ENCODE measurements around the gene LRRC71. TPM values are rescaled to one million over a fixed set of nuclear protein-coding genes. Genes with fewer than 3 reads are reported as not detected.

LRRC71 gene
- total and polyA plus RNA-seq, 2 of the 8 experiments (the other 6 are each of a cell fraction or from before 2014, with no cell fraction given): 0.05 TPM; not detected in 1

- Histone ChIP-seq H3K14ac (ENCODE audit: insufficient read length) (no peak overlapping the region), H4K20me1 (replicated peaks in 1 of 2; ENCODE audit: control insufficient read depth in 1 of 2, insufficient read depth in 2 of 2, low read length in 2 of 2) (no peaks in the 10 kb centered on the region), H2BK20ac (ENCODE audit: low read length) (no peak overlapping the region), H2BK15ac (ENCODE audit: low read length) (no peak overlapping the region), H2BK120ac (replicated peaks; ENCODE audit: low read depth, low read length) (no peak overlapping the region), H2AK5ac (ENCODE audit: low read depth, low read length) (no peak overlapping the region), H3K23me2 (ENCODE audit: low read depth, low read length) (peaks cover 2% of the 10 kb centered on the region; the same call in 1 of the 2 replicates), H4K91ac (replicated peaks; ENCODE audit: insufficient read length, low read length) (no peak overlapping the region), H2BK5ac (ENCODE audit: low read depth, low read length) (no peak overlapping the region), H4K5ac (ENCODE audit: insufficient read length, low read depth, low read length) (no peak overlapping the region), H3K4ac (replicated peaks; ENCODE audit: insufficient read length, low read depth, low read length) (no peak overlapping the region), H3K23ac (ENCODE audit: insufficient read length) (no peak overlapping the region), H4K8ac (ENCODE audit: extremely low read depth, insufficient read depth, low read length) (no peak overlapping the region), H3K4me1 (replicated peaks in 1 of 4; ENCODE audit: control insufficient read depth in 3 of 4, insufficient read depth in 4 of 4, low read length in 3 of 4) (peaks cover 0 to 10% (median 5%) of the 10 kb centered on the region in 4 experiments; a peak in 4 of 7 replicates), H3K27me3 (replicated peaks in 1 of 4; ENCODE audit: control insufficient read depth in 3 of 4, extremely low read depth in 1 of 4, insufficient read depth in 3 of 4, low read length in 3 of 4) (peaks cover 8 to 47% (median 40%) of the 10 kb centered on the region in 4 experiments), H3K79me2 (ENCODE audit: control insufficient read depth in 1 of 2, insufficient read depth in 2 of 2, low read length in 2 of 2) (no peaks in the 10 kb centered on the region), H3K36me3 (ENCODE audit: control insufficient read depth in 2 of 4, insufficient read depth in 4 of 4, low read length in 3 of 4) (no peaks in the 10 kb centered on the region), H2BK12ac (ENCODE audit: low read depth, low read length) (no peak overlapping the region), H2AFZ (ENCODE audit: low read length) (no peak overlapping the region), H3K56ac (replicated peaks; ENCODE audit: insufficient read length, low read depth, low read length) (no peak overlapping the region), H3K27ac (ENCODE audit: low read depth, low read length) (no peak overlapping the region), H3K4me3 (ENCODE audit: extremely low read depth in 1 of 4, insufficient read depth in 2 of 4, low read depth in 3 of 4, low read length in 4 of 4) (no peak overlapping the region), H3K9me3 (ENCODE audit: insufficient read depth in 2 of 2, low read depth in 1 of 2, low read length in 1 of 2) (no peaks in the 10 kb centered on the region), H3K18ac (ENCODE audit: extremely low read depth, low read length) (no peak overlapping the region), H3K9ac (replicated peaks in 1 of 4; ENCODE audit: extremely low read depth in 1 of 4, low read depth in 3 of 4, low read length in 3 of 4) (no peak overlapping the region), H3K4me2 (ENCODE audit: insufficient read depth in 1 of 2, low read depth in 2 of 2, low read length in 2 of 2) (no peak overlapping the region), H3K79me1 (ENCODE audit: low read depth, low read length) (no peaks in the 10 kb centered on the region)
- FAIRE-seq (no peak), DNase-seq (ENCODE audit: low read depth in 1 of 2, low spot score in 2 of 2) (no peak)
- CTCF ChIA-PET (ENCODE audit: partially characterized antibody): interaction anchor here (1.0 to 31.4 kb wide), 9 partner anchors 19 to 271 kb away, joined by 3 to 719 read pairs (median 158); partner anchors contain the start of genes INSRR, LRRC71 and NTRK1
- WGBS, 2 experiments (ENCODE audit: extremely low coverage in 1 of 2, insufficient coverage in 1 of 2, insufficient read length in 1 of 2, insufficient replicate concordance in 2 of 2, low coverage in 1 of 2, low lambda C conversion rate in 2 of 2, missing lambda C conversion rate in 1 of 2): 87% methylated on average over 4 of the region's 4 CpGs; no CpG with 5 or more reads in 1 of the 2 experiments
- POLR2A ChIA-PET (ENCODE audit: partially characterized antibody): interaction anchor here (1.4 to 2.3 kb wide), 3 partner anchors 32 to 170 kb away, joined by 3 to 6 read pairs (median 4); no protein-coding TSS in a partner anchor
- TF ChIP-seq TBP (IDR thresholded peaks at IDR 0.05; ENCODE audit: low read depth, low read length): peak; percentile 78
- no peak for TF ChIP-seq TCF12 (IDR thresholded peaks at IDR 0.05; ENCODE audit: low read depth, low read length)
Observed at GRCh38 chr1:156895455-156895812, 25.0 kb upstream of the LRRC71 start.
